ENCODE measurements around the gene NPIPA8.
"Not testable (repeated sequence)": the region's sequence is repeated elsewhere in the genome, so short reads cannot be mapped to it uniquely, and the experiment has no call there.

- TF ChIP-seq FOXK2 (conservative IDR thresholded peaks at IDR 0.05 in 1 of 2, IDR thresholded peaks at IDR 0.05 in 1 of 2; ENCODE audit: low read depth in 2 of 2); CTCF (IDR thresholded peaks at IDR 0.05 in 2 of 3, conservative IDR thresholded peaks at IDR 0.05 in 1 of 3; ENCODE audit: insufficient read depth in 2 of 3, low read depth in 1 of 3, low read length in 3 of 3); NCOA2 (IDR thresholded peaks at IDR 0.05; ENCODE audit: partially characterized antibody in 2 of 2); ZNF212 (CRISPR knock-in tag; IDR thresholded peaks at IDR 0.05); NR2F6 (CRISPR knock-in tag; IDR thresholded peaks at IDR 0.05); TGIF2 (CRISPR knock-in tag; IDR thresholded peaks at IDR 0.05); JUND (IDR thresholded peaks at IDR 0.05; ENCODE audit: borderline replicate concordance, low read depth, low read length); JUND (tag; IDR thresholded peaks at IDR 0.05; ENCODE audit: borderline replicate concordance, low read depth, low read length): not testable (repeated sequence)
Observed at GRCh38 chr16:18276756-18277155, 59.8 kb downstream of the NPIPA8 start.

Data from K562 (cell line).